NCI-H748 treated with DMSO at 0.1 percent for 48 hours (cell line): ENCODE results near the gene CARHSP1.
"Not testable (repeated sequence)": the region's sequence is repeated elsewhere in the genome, so short reads cannot be mapped to it uniquely, and the experiment has no call there.

Source experiments
- DNase-seq: peaks from one replicate; lab custom pipeline; 2025; lab: John Stamatoyannopoulos, UW

Gene CARHSP1

GRCh38 chr16:8893426-8893825 lies 24.6 kb upstream of the CARHSP1 start:
- no peak for DNase-seq

- no peak for DNase-seq
Observed at GRCh38 chr16:8892101-8892575, 23.3 kb upstream of the CARHSP1 start.

GRCh38 chr16:8890549-8890921 lies 21.7 kb upstream of the CARHSP1 start:
- DNase-seq, result no peak

GRCh38 chr16:8889893-8890548 lies 21.2 kb upstream of the CARHSP1 start:
- DNase-seq, result no peak

- DNase-seq, result no peak
Observed at GRCh38 chr16:8888951-8889892, 20.4 kb upstream of the CARHSP1 start.

- no peak for DNase-seq
Observed at GRCh38 chr16:8887952-8888560, 19.2 kb upstream of the CARHSP1 start.

- DNase-seq, result no peak
Observed at GRCh38 chr16:8887431-8887765, 18.6 kb upstream of the CARHSP1 start.

- no peak for DNase-seq
Observed at GRCh38 chr16:8886593-8887430, 18.0 kb upstream of the CARHSP1 start.

GRCh38 chr16:8885674-8886592 lies 17.1 kb upstream of the CARHSP1 start:
- no peak for DNase-seq

- no peak for DNase-seq
Observed at GRCh38 chr16:8882725-8883377, 14.0 kb upstream of the CARHSP1 start.

- DNase-seq, result no peak
Observed at GRCh38 chr16:8882041-8882617, 13.3 kb upstream of the CARHSP1 start, which contains the start of gene LITAFD. Gene LITAFD, plus strand, starts transcription at chr16:8882351. Its CDS starts 2,005 bp downstream, at chr16:8884356.

- DNase-seq, result no peak
Observed at GRCh38 chr16:8880839-8881510, 12.2 kb upstream of the CARHSP1 start.

GRCh38 chr16:8878523-8878911 lies 9.7 kb upstream of the CARHSP1 start:
- DNase-seq, result no peak

GRCh38 chr16:8877894-8878522 lies 9.2 kb upstream of the CARHSP1 start:
- no peak for DNase-seq

- DNase-seq, result not testable (repeated sequence)
Observed at GRCh38 chr16:8875317-8875716, 6.5 kb upstream of the CARHSP1 start.

- DNase-seq, result no peak
Observed at GRCh38 chr16:8874388-8874787, 5.6 kb upstream of the CARHSP1 start.

GRCh38 chr16:8873866-8874195 lies 5.0 kb upstream of the CARHSP1 start:
- DNase-seq, result not testable (repeated sequence)

- no peak for DNase-seq
Observed at GRCh38 chr16:8872967-8873865, 4.4 kb upstream of the CARHSP1 start.
